HG02885 (cell line): Measurements from ENCODE around the gene GOLM1.
"Not testable (repeated sequence)": the region's sequence is repeated elsewhere in the genome, so short reads cannot be mapped to it uniquely, and the experiment has no call there.

Experiments used
- ATAC-seq: cut with Tn5 transposase; IDR thresholded peaks from one replicate; pipeline ENCODE4 v1.9.1; 2021; ENCODE audit warnings: mild to moderate bottlenecking; ENCODE audit not compliant: unreplicated experiment, poor library complexity

The GOLM1 gene

GRCh38 chr9:86091477-86091876 lies 7.9 kb downstream of the GOLM1 start:
- ATAC-seq: no peak

- ATAC-seq: no peak
These were observed 16.5 kb downstream of the GOLM1 start for GRCh38 chr9:86082870-86083269.

- no peak for ATAC-seq
These were observed 19.4 kb downstream of the GOLM1 start for GRCh38 chr9:86079865-86080469.

- no peak for ATAC-seq
These were observed 19.9 kb downstream of the GOLM1 start for GRCh38 chr9:86079421-86079831.

- ATAC-seq: no peak
These were observed 20.6 kb downstream of the GOLM1 start for GRCh38 chr9:86078731-86079130.

GRCh38 chr9:86077276-86077675 lies 22.1 kb downstream of the GOLM1 start:
- ATAC-seq: no peak

- ATAC-seq: no peak
These were observed 23.9 kb downstream of the GOLM1 start for GRCh38 chr9:86075132-86076109.

- ATAC-seq: no peak
These were observed 25.5 kb downstream of the GOLM1 start for GRCh38 chr9:86073839-86074238.

GRCh38 chr9:86072394-86072877 lies 26.9 kb downstream of the GOLM1 start:
- no peak for ATAC-seq

GRCh38 chr9:86069206-86069869 lies 30.0 kb downstream of the GOLM1 start:
- no peak for ATAC-seq

- ATAC-seq: no peak
These were observed 35.1 kb downstream of the GOLM1 start for GRCh38 chr9:86064220-86064619.

- no peak for ATAC-seq
These were observed 36.3 kb downstream of the GOLM1 start for GRCh38 chr9:86062845-86063693.

GRCh38 chr9:86061972-86062739 lies 37.2 kb downstream of the GOLM1 start:
- no peak for ATAC-seq

- ATAC-seq: no peak
These were observed 41.9 kb downstream of the GOLM1 start for GRCh38 chr9:86057491-86057890.

- ATAC-seq: no peak
These were observed 44.7 kb downstream of the GOLM1 start for GRCh38 chr9:86054695-86055094.

- no peak for ATAC-seq
These were observed 46.5 kb downstream of the GOLM1 start for GRCh38 chr9:86052556-86053468.

- ATAC-seq: not testable (repeated sequence)
These were observed 51.2 kb downstream of the GOLM1 start for GRCh38 chr9:86048018-86048742.

GRCh38 chr9:86047361-86047760 lies 52.0 kb downstream of the GOLM1 start:
- ATAC-seq: no peak
